G401 (cell line): ENCODE measurements around the gene AP1M1. TPM values are rescaled to one million over a fixed set of nuclear protein-coding genes. Genes with fewer than 3 reads are reported as not detected.

Experiments
- DNase-seq: peaks from one replicate; pipeline ENCODE4 v3.0.0-alpha.2; 2015; ENCODE audit warnings: low spot score
- in situ Hi-C: cut with HindIII; loops from 2 replicates; pipeline ENCODE4 v1.10.0; 2016; ENCODE audit warnings: low sequenced_read_pairs, mixed read lengths
- total RNA-seq: library from RNA; depleted of rRNA; stranded (reverse); fragments of >200 nt; shearing (Covaris generic); gene quantifications from 2 replicates; pipeline ENCODE4 v1.2.3, GENCODE V29; 2014

Gene AP1M1
- total RNA-seq, 1 experiment from 2014 or later, result 91.4 TPM

DNA sequence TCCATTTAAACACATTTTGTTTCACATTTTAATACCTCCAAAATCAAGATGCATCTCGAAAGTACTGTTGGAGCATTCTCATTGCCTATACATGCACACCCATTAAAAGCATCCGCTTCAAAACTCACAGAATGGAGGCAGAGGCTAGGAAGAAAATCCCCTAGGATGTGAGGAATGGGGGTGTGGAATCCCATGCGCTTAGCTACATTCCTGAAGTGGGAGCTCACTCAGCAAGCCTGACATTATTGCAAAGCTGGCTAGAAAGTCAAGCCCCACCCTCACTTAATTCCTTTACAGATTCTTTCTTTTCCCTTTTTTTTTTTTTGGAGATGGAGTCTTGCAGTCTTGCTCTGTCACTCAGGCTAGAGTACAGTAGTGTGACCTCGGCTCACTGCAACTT lies 17.1 kb upstream of the AP1M1 start:
- in situ Hi-C loops, result no loop called here
- no peak for DNase-seq

DNA sequence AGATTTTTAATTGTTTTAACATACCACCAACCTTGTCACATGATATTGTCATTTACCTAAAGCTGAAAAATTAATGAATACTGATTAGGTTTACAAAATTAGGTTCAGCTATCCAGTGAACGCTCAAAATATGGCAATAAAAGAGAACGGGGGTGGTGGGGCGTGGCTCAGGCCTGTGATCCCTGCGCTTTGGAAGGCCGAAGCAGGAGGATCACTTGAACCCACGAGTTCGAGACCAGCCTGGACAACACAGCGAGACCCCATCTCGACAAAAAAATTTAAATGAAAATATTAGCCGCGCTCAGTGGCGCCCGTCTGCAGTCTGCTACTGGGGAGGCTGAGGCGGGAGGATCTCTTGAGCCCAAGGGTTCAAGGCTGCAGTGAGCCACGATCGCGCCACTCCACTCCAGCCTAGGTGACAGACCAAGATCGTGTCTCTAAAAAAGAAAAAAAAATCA lies 13.0 kb upstream of the AP1M1 start:
- DNase-seq, result no peak
- in situ Hi-C loops, result no loop called here

DNA sequence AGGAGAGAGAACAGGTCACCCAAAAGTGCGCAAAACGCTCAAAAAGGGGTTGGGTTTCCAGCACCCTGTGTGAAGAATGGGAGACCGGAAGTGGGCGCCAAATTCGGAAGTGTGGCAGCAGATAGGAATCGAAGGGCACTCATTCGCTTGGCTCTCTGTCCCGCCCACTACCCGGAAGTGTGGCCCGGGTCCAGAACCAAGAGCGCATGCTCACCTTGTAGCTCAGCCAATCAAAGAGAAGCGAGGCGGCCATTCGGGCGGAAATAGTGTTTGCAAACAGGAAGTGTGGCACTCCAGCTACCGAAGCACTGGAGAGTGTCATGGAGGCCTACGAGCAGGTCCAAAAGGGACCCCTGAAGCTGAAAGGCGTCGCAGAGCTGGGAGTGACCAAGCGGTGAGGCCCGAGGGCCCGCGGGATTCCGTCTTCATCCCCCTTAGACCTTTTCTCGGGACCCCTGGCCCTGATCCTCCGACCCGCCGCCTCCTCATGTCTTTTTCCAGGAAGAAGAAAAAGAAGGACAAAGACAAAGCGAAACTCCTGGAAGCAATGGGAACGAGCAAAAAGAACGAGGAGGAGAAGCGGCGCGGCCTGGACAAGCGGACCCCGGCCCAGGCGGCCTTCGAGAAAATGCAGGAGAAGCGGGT lies 12.5 kb upstream of the AP1M1 start, which contains the start of gene FAM32A:
TSS of gene FAM32A (plus strand) at position 288 of the 645 bp plus-strand sequence. CDS start at position 321, 33 bp downstream.
- in situ Hi-C loops, result no loop called here
- peak; percentile 98 for DNase-seq

DNA sequence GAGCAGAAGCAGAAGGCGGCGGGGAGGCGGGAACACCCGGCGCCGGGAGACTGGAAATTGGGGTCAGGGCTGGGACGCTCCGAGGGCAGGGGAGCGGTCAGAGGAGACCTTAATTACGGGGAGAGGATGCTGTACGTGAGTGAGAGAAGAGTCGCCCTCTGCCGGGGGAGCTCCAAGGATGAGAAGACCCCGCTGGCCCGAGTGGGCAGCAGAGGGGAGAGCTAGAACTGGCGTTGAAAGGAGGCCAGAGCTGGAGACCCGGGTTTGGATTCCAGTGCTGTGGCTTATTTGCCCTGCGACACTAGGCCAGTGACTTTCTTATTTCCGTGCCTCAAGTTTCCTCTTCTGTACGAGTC lies 12.0 kb upstream of the AP1M1 start:
- in situ Hi-C loops, result no loop called here
- DNase-seq, result peak; percentile 31

DNA sequence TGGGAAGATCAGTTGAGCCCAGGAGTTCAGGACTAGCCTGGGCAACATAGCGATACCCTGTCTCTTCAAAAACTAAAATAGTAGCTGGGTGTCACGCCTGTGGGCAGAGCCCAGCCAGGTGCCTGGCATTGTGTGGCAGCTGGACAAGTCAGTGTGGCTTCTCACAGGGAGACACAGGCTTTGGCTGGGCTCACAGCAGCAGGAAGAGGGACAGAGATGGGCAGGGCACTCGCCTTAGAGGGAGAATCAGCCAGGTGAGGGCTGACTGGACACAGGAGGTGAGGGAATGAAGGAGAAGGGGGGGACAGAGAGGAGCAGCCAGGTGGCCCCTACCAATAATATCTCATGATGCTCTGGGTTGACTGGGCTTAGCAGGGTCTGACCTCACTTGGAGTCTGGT lies 9.2 kb upstream of the AP1M1 start:
- in situ Hi-C loops, result no loop called here
- no peak for DNase-seq

DNA sequence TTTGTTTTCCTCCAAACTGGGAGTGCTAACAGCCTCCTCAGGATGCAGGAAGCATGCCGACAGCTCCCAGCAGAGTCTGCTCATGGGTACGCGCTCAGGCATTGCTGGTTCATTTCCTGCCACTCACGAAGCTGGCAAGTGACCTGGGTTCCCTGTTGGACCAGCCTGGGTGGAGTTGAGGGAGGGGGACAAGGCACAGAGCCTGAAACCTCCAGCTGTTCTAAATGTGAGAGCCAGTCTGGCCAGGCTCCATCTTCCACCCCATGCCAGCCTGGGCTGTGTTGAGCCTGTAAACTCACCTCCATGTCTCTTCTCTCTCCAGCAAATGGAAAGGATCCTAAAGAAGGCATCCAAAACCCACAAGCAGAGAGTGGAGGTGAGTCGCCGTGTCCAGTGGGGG lies 7.5 kb upstream of the AP1M1 start:
- no peak for DNase-seq
- in situ Hi-C loops, result no loop called here

DNA sequence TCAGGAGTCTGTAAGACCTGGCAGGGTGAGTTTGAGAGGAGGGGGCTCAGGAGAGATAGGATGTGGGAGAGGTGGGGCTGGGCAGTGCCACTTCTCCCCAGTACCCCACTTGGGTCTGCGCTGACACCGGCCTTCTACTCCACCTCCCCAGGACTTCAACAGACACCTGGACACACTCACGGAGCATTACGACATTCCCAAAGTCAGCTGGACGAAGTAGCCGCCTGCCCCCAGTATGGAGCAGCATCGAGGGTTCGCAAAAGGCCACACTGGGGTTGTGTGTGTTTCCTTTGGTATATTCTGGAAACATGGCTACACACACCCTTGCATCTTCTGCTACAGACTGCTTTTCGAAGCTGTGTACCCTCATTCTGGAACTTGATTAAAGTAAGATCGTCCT lies 7.0 kb upstream of the AP1M1 start:
- no peak for DNase-seq
- in situ Hi-C loops, result no loop called here

DNA sequence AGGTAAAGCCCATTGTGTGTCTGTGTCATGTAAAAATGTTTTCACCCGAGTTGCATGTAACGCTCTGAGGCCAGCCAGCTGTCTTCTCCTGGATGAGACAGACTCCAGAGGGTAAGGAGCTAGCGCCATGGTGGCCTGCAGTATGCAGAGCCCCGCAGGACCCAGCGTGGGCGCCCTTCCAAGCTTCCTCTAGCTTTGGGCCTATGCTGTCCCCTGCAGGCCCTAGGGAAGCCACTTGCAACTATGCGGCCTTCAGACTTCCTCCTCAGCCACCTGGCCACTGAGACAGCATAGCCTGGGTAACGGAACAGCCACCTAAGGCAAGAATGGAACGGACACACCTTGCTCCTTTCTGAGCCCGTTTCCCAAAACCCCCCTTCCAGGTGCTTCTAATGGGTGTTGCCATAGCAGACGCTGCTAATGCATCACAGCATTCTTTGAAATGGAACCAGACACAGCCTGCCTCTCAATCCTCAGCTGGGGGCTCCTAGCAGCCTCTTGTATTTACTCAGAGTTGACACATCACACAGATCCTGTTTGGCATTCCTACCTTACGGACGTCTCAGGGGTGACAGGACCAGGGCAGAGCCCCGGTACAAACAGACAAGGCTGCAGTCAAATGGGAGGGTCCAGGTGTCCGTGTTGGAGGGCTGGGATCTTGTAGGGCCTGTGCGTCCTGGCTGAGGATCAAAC lies 6.3 kb upstream of the AP1M1 start:
- no peak for DNase-seq
- in situ Hi-C loops, result no loop called here

DNA sequence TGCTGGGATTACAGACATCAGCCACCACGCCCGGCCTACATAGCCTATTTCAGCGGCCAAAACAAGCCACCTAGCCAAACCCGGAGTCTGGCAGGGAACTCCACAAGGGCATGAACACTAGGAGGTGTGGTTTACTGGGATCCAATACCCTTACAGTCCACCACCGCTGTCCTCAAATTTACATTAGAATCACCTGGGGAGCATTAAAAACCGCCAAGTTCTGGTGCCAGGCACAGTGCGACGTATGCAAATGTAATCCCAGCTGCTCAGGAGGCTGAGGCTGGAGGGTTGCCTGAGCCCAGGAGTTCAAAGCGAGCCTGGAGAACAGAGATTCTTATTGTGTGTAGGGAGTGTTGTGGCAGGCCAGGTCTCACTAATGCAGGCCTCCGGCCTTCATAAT lies 4.2 kb upstream of the AP1M1 start:
- in situ Hi-C loops, result no loop called here
- no peak for DNase-seq

DNA sequence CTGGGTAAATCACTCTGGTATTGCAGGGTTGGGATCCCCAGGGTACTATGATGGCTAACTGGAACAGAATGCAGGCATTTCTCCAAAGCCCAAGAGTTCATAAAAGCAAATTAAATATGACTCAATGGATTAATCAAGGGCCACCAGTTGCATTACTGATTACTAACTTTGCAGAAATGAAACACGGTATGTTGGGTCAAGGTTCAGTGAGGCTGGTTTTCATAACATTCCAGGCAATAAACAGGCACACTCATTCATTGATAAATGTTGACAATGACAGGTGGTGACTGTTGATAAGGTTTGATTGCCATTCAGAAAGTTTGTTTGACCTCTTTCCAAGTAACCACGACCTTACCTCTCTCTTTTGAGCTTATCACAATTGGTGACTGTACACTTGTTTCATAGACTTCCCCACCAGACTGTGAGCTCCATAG lies 506 bp upstream of the AP1M1 start:
- DNase-seq, result no peak
- in situ Hi-C loops, result no loop called here

DNA sequence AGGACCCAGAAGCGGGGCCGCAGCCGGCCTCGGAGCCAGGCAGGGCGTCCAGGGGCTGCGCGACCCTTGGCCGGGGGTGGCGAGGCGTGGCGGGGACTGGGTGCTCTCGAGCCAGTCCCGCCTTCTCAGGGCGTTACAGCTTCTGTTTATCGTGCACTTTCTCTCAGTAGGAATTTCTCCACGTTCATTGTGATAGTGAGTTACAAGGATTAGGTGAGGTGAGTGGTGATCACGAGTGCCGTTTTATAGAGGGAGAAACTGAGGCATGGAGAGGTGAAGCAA lies 600 bp downstream of the AP1M1 start:
- in situ Hi-C loops, result no loop called here
- DNase-seq, result no peak

DNA sequence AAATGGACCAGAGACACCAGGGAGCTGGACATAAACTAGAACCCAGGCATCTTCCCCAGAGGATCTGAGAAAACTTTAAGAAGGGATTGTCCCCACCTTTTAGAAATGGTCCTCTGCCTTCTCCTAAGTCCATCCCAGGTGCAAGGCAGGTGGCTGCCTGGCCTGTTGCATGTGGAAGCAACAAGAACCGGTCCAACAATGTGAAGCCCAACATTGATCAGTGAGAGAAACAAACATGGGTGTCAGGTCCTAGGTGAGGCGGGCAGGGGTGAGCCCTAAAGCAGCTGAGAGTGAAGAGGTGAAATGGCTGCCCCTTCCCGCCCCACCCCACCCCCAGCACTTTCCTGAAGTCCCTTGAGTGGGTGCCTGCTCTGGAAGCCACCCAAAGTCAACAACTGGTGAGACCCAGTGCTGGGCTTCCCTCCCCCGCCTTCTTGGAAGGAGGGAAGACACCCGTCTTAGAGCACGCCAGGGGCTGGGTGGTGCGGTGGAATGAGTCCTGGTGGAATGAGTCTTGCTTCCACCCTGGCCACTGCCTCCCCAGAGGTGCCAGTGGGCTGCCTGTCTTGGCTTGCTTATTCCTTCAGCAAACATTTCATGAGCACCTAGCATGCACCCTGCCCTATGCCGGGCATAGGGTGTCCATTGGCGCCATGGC lies 1.7 kb downstream of the AP1M1 start:
- in situ Hi-C loops, result no loop called here
- DNase-seq, result no peak

DNA sequence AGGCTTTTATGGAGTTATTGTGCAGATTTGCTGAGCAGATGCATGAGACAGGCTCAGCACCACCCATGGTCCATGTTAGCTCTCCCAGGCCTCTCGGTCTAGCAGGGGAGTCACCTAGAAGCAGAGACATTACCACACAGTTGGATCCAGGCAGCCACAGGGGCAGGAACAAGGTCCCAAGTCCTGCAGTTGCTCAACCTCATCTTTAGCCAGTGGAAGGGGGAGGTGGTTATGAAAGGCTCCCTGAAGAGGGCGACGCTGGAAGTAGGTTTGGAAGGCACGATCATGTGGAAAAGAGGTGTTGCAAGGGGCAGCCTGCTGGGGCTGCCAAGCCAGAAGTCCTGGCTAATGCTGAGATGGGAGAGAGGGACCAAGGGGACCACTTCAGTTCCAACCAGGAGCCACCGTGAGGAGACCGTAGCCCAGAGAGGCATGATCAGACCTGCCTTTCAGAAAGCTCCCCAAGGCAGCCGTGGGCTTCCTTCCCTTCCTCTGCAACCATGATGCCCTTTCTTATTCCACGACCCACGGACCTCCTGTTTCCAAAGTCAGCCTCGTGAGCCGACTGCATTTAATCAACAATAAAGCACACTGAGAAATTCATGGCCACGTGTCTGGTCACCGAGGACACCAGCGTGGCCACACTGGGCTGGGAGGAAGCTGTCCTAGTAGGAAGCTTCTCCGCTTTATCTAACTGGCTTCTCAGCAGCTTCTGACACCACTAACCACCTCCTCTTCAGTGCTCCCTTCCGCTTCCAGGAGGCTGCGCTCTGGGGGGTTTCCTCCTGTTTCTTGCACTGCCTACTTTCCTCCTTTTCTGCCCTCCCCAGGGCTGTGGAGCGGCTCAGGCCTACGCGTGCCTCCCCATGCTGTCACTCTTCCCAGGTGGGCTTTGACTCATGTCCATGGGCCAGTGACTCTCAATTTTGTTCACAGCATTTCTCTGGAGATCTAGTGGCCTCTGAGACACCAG lies 2.6 kb downstream of the AP1M1 start:
- in situ Hi-C loops, result no loop called here

DNA sequence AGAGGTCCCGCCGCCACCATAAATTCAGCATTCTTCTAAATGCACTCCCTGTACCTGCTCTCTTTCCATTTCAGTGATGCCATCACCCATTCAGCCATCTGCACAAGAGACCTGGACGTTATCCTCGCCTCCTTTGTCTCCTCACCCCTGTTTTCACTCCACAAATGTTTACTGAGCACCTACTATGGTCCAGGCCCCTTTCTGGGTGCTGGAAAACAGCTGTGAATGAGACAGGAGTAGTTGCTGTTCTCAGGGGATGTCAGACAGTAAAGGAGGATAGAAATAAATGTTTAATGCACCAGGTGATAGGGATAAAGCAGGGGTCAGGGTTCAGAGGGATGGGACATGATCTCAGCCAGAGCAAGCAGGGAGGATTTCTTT lies 3.3 kb downstream of the AP1M1 start:
- in situ Hi-C loops, result no loop called here
- DNase-seq, result no peak

More for the DNA sequence above, 2.6 kb downstream of the AP1M1 start:
- DNase-seq, result no peak

DNA sequence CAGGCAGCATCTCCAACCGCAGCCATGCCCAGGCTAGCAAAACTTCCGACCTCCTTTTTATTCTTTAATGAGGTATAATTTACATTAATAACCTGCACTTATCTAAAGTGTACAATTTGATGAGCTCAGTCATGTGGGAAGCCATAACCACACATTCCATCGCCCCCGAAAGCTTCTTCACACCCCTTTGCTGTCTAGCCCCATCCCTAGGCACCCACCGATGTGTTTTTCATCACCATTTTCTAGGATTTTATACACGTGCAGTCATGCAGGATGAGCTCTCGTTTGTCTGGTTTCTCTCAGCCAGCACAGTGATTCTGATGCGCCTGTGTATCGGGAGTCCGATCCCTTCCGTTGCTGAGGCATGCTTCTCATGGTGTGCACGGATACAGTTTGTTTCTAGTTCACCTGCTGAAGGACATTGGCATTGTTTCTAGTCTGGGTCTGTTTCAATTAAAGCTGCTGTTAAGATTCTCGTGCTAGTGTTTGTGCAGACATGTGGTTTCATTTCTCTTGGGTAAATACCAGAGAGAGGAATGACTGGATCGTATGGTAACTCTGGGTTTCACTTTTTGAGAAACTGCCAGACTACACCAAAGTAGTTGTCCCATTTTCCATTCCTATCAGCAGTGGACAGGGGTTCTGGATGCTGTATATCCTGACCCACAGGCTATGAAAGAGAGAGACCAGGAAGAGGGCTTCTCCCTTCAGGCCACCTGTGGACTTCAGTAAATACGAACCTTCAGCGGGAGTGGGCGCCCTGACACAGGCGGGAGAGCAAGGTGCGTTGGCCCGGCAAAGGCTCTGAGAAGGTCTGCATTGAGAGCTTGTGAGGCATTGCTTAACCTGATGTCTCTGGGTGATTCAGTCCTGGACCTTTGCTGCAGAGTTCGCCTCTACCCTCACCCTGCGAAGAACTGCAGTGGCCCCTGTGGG lies 4.9 kb downstream of the AP1M1 start:
- peak; percentile 9 for DNase-seq
- in situ Hi-C loops, result no loop called here

DNA sequence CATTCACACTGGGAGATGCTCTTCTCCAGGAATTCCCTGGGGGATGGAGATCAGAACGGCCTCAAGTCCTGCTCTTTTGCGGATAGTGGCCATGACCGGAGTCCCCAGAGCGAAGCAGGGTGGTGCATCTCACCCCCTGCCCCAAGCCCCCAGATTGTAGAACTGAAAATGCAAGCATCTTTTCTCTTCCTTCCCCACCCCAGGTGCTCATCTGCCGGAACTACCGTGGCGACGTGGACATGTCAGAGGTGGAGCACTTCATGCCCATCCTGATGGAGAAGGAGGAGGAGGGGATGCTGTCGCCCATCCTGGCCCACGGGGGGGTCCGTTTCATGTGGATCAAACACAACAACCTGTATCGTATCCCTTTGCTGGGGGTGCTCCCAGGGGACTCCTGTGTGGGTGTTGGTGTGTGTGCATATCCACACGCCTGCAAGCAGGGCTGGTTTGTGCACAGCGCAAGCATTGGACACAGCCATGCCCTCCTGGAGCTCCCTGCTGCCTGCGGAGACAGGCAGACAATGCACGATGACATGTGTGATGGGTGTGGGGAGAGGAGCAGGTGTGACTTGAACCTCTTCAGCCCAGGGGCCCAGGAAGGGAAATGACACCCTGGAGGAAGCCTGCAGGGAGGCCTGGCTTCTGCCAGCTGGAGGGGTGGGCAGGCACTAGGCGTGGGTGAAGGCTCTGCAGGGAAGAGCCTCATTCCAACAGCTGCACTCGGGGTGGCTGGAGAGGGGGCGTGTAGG lies 5.7 kb downstream of the AP1M1 start:
- DNase-seq, result no peak

DNA sequence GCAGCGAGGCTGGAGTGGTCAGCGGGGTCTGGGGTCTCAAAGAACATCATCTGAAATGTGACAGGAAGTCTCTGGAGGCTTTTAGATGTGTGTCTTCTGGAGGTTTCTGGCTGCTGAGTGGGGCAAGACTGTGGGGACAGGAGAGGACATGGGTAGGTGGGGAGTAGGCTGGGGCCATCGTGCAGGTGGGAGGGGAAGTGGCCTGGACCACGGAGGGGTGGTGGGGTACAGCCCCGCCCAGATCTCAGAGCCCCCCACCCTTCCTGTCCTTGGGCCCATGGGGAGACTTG lies 6.2 kb downstream of the AP1M1 start:
- DNase-seq, result no peak

More for the DNA sequence above, 5.7 kb downstream of the AP1M1 start:
- in situ Hi-C loops, result no loop called here

More for the DNA sequence above, 6.2 kb downstream of the AP1M1 start:
- in situ Hi-C loops, result no loop called here
